IgD-negative memory B cell (primary cell): ENCODE data around the gene TMEM178B. TPM values are rescaled to one million over a fixed set of nuclear protein-coding genes. Genes with fewer than 3 reads are reported as not detected.
"Not testable (repeated sequence)": the region's sequence is repeated elsewhere in the genome, so short reads cannot be mapped to it uniquely, and the experiment has no call there.

ENCODE experiments used
- H3K27ac Mint-ChIP-seq, 3 donors: one replicate each; pipeline ENCODE4 v1.8.0; 2020 to 2022; ENCODE audit warnings: mild to moderate bottlenecking in 3 of 3, mixed read lengths in 3 of 3, moderate library complexity in 1 of 3
- H3K27me3 Mint-ChIP-seq: one replicate; pipeline ENCODE4 v1.8.0; 2021; ENCODE audit warnings: mixed read lengths
- H3K36me3 Mint-ChIP-seq: one replicate; pipeline ENCODE4 v1.8.0; 2020; ENCODE audit warnings: mild to moderate bottlenecking, mixed read lengths
- H3K4me1 Mint-ChIP-seq, 3 donors: one replicate each; pipeline ENCODE4 v1.8.0; 2020 to 2022; ENCODE audit warnings: mixed read lengths in 3 of 3, mild to moderate bottlenecking in 1 of 3
- H3K4me3 Mint-ChIP-seq, 4 donors: one replicate each; pipeline ENCODE4 v1.8.0; 2020 to 2022; ENCODE audit warnings: mild to moderate bottlenecking in 4 of 4, mixed read lengths in 4 of 4, moderate library complexity in 3 of 4
- H3K9me3 Mint-ChIP-seq, 3 donors: one replicate each; pipeline ENCODE4 v1.8.0; 2020 to 2021; ENCODE audit warnings: mixed read lengths in 3 of 3, mild to moderate bottlenecking in 1 of 3
- polyA plus RNA-seq: library from polyadenylated mRNA; unstranded; fragments of 300-500 nt; fragmentation: Illumina TruSeq; gene quantifications from one replicate; pipeline ENCODE4 v1.2.3, GENCODE V29; 2021

The TMEM178B gene
- polyA plus RNA-seq, 1 donor from 2014 or later: not detected

- no peak overlapping the region for H3K27ac Mint-ChIP-seq
- no peaks in the 10 kb centered on the region for H3K4me1 Mint-ChIP-seq
- H3K27me3 Mint-ChIP-seq: peaks cover 7% of the 10 kb centered on the region
- H3K36me3 Mint-ChIP-seq: peaks cover 1% of the 10 kb centered on the region
- H3K4me3 Mint-ChIP-seq: no peak overlapping the region
- peaks cover 0 to 3% (median 0%) of the 10 kb centered on the region in 3 donors for H3K9me3 Mint-ChIP-seq
Measured at GRCh38 chr7:141366091-141366621, 292.3 kb downstream of the TMEM178B start.

DNA sequence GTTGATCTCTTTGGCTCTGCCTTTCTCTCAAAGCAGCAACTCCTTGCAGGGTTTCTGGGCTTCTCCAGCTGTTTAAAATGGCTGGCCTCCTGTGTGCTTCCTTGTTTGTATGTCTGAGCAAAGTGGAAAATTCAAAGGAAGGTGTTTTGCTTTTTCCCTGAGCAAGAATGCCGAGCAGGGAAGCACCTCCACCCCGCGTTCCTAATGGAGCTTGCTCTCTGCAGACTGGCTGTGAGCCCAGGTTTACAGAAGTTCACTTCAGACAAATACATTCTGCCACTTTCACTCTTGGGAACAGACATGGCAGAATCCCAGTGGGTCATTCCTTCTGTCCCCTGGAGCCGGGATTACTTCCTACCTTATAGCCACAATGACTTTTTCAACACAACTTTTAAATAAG, 295.6 kb downstream of the TMEM178B start:
- Mint-ChIP-seq H3K36me3 (peaks cover 1% of the 10 kb centered on the region), H3K4me1 (no peaks in the 10 kb centered on the region), H3K27ac (no peak overlapping the region), H3K4me3 (no peak overlapping the region), H3K9me3 (peaks cover 0 to 3% (median 0%) of the 10 kb centered on the region in 3 donors), H3K27me3 (peaks cover 7% of the 10 kb centered on the region)

- H3K27ac Mint-ChIP-seq: no peak overlapping the region
- H3K9me3 Mint-ChIP-seq: no peaks in the 10 kb centered on the region
- no peak overlapping the region for H3K4me3 Mint-ChIP-seq
- H3K27me3 Mint-ChIP-seq: peaks cover 7% of the 10 kb centered on the region
- H3K4me1 Mint-ChIP-seq: no peaks in the 10 kb centered on the region
- peaks cover 1% of the 10 kb centered on the region for H3K36me3 Mint-ChIP-seq
Measured at GRCh38 chr7:141370178-141370577, 296.3 kb downstream of the TMEM178B start.

- Mint-ChIP-seq H3K36me3 (peaks cover 1% of the 10 kb centered on the region), H3K27me3 (peaks cover 7% of the 10 kb centered on the region), H3K4me3 (no peak overlapping the region), H3K4me1 (no peaks in the 10 kb centered on the region), H3K27ac (no peak overlapping the region), H3K9me3 (no peaks in the 10 kb centered on the region)
Measured at GRCh38 chr7:141370650-141371049, 296.8 kb downstream of the TMEM178B start.

DNA sequence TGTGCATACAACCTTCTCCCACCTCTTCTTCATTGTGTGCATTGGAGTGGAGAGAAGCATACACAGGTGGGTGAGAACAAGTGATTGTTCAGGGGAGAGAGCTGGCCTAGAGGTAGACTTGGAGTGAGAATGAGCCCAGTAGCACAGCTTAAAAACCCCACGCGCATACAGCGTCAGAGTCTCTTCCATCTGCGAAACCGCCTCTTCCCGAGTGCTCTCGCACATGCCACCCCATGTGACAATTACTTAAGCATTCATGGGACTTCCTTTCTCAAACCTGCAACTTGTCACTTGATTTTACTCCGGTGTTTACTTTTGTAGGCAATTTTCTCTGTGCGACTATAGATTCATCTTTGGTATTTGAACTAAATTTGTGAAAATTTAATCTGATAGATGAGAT, 300.6 kb downstream of the TMEM178B start:
- Mint-ChIP-seq H3K4me1 (no peaks in the 10 kb centered on the region), H3K9me3 (peaks cover under 1 to 6% (median 2%) of the 10 kb centered on the region in 3 donors), H3K36me3 (no peaks in the 10 kb centered on the region), H3K27ac (no peak overlapping the region), H3K27me3 (peaks cover 2% of the 10 kb centered on the region), H3K4me3 (no peak overlapping the region)

GRCh38 chr7:141375442-141375841, 301.6 kb downstream of the TMEM178B start:
- H3K4me1 Mint-ChIP-seq: no peaks in the 10 kb centered on the region
- no peak overlapping the region for H3K27ac Mint-ChIP-seq
- H3K9me3 Mint-ChIP-seq: peaks cover 2 to 6% (median 3%) of the 10 kb centered on the region in 3 donors

DNA sequence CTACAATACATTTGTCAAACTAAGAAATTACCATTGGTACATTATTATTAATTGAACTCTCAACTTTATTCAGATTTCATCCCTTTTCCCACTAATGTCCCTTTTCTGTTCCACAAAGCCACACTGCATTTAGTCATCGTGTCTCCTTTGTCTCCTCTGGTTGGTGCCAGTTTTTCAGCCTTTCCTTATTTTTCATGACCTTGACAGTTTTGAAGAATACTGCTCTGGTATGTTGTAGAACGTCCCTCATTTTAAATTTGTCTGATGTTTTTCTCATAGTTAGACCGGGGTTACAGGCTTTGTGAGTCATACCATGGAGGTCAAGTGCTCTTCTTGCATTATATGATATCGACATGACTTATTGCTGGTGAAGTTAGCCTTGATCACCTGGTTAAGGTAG, 304.0 kb downstream of the TMEM178B start:
- peaks cover 7% of the 10 kb centered on the region for H3K27me3 Mint-ChIP-seq

More at GRCh38 chr7:141375442-141375841, 301.6 kb downstream of the TMEM178B start:
- no peaks in the 10 kb centered on the region for H3K36me3 Mint-ChIP-seq
- H3K27me3 Mint-ChIP-seq: peaks cover 2% of the 10 kb centered on the region
- H3K4me3 Mint-ChIP-seq: no peak overlapping the region

GRCh38 chr7:141378405-141378804, 304.5 kb downstream of the TMEM178B start:
- Mint-ChIP-seq H3K27me3 (peaks cover 7% of the 10 kb centered on the region), H3K4me1 (no peaks in the 10 kb centered on the region), H3K27ac (no peak overlapping the region), H3K4me3 (no peak overlapping the region), H3K9me3 (peaks cover 2 to 6% (median 3%) of the 10 kb centered on the region in 3 donors), H3K36me3 (no peaks in the 10 kb centered on the region)

More for the DNA sequence above, 304.0 kb downstream of the TMEM178B start:
- H3K4me1 Mint-ChIP-seq: no peaks in the 10 kb centered on the region
- H3K4me3 Mint-ChIP-seq: no peak overlapping the region
- H3K36me3 Mint-ChIP-seq: no peaks in the 10 kb centered on the region
- peaks cover 2 to 6% (median 3%) of the 10 kb centered on the region in 3 donors for H3K9me3 Mint-ChIP-seq
- H3K27ac Mint-ChIP-seq: no peak overlapping the region

- Mint-ChIP-seq H3K36me3 (no peaks in the 10 kb centered on the region), H3K4me3 (no peak overlapping the region), H3K27me3 (peaks cover 7% of the 10 kb centered on the region), H3K9me3 (peaks cover 0 to 3% (median 3%) of the 10 kb centered on the region in 3 donors), H3K4me1 (no peaks in the 10 kb centered on the region), H3K27ac (no peak overlapping the region)
Measured at GRCh38 chr7:141381794-141382427, 308.0 kb downstream of the TMEM178B start.

DNA sequence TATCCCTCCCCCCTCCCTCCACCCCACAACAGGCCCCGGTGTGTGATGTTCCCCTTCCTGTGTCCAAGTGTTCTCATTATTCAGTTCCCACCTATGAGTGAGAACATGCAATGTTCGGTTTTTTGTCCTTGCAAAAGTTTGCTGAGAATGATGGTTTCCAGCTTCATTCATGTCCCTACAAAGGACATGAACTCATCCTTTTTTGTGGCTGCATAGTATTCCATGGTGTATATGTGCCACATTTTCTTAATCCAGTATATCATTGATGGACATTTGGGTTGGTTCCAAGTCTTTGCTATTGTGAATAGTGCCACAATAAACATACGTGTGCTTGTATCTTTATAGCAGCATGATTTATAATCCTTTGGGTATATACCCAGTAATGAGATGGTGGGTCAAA, 309.5 kb downstream of the TMEM178B start:
- H3K9me3 Mint-ChIP-seq, H3K4me1 Mint-ChIP-seq, H3K27me3 Mint-ChIP-seq, H3K36me3 Mint-ChIP-seq, H3K4me3 Mint-ChIP-seq, H3K27ac Mint-ChIP-seq: not testable (repeated sequence)

DNA sequence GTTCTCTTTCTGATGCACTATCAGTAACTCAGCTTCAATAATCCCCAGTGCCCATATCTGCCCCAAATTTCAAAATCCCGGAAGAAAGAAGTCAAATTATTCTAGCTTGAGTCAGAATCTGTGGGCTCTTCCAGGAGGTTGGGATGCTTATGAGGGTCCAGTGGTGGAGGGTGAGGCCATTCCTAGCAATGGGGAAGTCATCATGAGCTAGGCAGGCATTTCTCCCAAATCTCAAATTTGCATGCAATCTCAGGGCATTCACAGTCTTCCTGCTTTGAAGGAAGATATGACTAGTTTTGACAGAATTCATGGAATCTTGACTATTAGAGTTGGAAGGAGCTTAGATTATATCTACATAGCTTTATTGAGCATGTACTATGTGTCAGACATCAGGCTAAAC, 313.0 kb downstream of the TMEM178B start:
- Mint-ChIP-seq H3K36me3 (no peaks in the 10 kb centered on the region), H3K27me3 (peaks cover 5% of the 10 kb centered on the region), H3K9me3 (peaks cover 0 to 3% (median 0%) of the 10 kb centered on the region in 3 donors), H3K4me3 (no peak overlapping the region), H3K4me1 (peaks cover 0 to 2% (median 0%) of the 10 kb centered on the region in 3 donors), H3K27ac (no peak overlapping the region)

GRCh38 chr7:141387521-141388217, 313.8 kb downstream of the TMEM178B start:
- H3K4me1 Mint-ChIP-seq: peaks cover 0 to 2% (median 0%) of the 10 kb centered on the region in 3 donors
- H3K4me3 Mint-ChIP-seq: no peak overlapping the region
- no peak overlapping the region for H3K27ac Mint-ChIP-seq
- no peaks in the 10 kb centered on the region for H3K36me3 Mint-ChIP-seq
- peaks cover 0 to 3% (median 0%) of the 10 kb centered on the region in 3 donors for H3K9me3 Mint-ChIP-seq
- peaks cover 3% of the 10 kb centered on the region for H3K27me3 Mint-ChIP-seq

DNA sequence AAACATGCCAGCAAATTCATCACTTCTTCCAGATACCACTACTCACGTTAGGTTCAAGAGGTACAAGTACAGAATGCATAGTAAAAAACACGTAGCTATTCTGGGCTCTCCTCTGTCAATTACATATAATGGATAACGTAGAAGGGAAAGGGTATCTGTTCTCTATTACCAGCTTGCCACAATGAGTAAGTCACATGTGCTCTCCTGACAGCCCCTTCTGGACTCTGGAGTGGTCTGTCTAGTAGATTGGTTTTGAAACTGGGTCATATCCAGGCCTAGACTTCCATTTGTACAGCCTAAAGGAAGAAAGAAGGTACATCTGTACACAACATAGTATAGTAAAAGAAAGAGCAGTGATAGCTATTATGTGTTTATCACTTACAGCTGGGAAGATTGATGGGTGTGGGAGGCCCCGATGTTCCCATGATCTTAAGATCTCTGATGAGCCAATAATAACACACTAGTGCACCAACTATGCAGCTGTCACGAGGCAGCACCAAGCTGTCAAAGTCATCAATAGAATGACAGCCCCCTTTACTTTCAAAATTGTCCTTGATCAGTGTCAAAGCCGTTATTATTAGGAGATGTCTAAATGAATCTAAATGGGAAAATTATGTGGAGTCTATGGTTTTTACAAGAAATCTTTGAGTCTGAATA, 315.4 kb downstream of the TMEM178B start:
- Mint-ChIP-seq H3K4me1 (peaks cover 0 to 2% (median 0%) of the 10 kb centered on the region in 3 donors), H3K9me3 (peaks cover 0 to 3% (median 0%) of the 10 kb centered on the region in 3 donors), H3K27ac (no peak overlapping the region), H3K27me3 (peaks cover 3% of the 10 kb centered on the region), H3K36me3 (no peaks in the 10 kb centered on the region), H3K4me3 (no peak overlapping the region)

DNA sequence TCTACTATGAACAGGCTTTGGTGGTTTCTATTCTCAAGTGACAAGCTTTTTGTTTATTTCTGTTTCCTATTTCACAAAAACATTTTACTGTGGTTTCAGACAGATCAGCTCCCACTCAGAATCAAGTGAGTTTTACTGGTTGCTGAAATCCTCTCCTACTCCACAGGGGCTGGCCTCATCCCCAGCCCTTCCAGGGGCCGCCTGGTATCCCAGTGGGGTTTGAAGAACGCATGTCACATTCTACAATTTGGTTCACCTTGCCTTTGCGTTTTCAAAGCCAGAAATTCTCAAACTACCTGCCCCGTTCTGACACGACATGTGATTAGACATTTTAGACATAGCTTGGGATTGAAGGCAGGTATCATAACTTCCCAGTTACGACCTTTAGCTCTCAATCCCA, 316.5 kb downstream of the TMEM178B start:
- Mint-ChIP-seq H3K27me3 (peaks cover 3% of the 10 kb centered on the region), H3K9me3 (no peaks in the 10 kb centered on the region), H3K27ac (no peak overlapping the region), H3K4me3 (no peak overlapping the region), H3K36me3 (no peaks in the 10 kb centered on the region), H3K4me1 (peaks cover 0 to 2% (median 0%) of the 10 kb centered on the region in 3 donors)

- Mint-ChIP-seq H3K27me3 (peaks cover 3% of the 10 kb centered on the region), H3K27ac (no peak overlapping the region), H3K36me3 (no peaks in the 10 kb centered on the region), H3K9me3 (no peaks in the 10 kb centered on the region), H3K4me3 (no peak overlapping the region), H3K4me1 (peaks cover 0 to 4% (median 0%) of the 10 kb centered on the region in 3 donors)
Measured at GRCh38 chr7:141393056-141393455, 319.2 kb downstream of the TMEM178B start.
